ENCODE results near the gene FAM83B.

GRCh38 chr6:54897462-54898189 lies 51.1 kb downstream of the FAM83B start:
- TF ChIP-seq, protein P1, sequence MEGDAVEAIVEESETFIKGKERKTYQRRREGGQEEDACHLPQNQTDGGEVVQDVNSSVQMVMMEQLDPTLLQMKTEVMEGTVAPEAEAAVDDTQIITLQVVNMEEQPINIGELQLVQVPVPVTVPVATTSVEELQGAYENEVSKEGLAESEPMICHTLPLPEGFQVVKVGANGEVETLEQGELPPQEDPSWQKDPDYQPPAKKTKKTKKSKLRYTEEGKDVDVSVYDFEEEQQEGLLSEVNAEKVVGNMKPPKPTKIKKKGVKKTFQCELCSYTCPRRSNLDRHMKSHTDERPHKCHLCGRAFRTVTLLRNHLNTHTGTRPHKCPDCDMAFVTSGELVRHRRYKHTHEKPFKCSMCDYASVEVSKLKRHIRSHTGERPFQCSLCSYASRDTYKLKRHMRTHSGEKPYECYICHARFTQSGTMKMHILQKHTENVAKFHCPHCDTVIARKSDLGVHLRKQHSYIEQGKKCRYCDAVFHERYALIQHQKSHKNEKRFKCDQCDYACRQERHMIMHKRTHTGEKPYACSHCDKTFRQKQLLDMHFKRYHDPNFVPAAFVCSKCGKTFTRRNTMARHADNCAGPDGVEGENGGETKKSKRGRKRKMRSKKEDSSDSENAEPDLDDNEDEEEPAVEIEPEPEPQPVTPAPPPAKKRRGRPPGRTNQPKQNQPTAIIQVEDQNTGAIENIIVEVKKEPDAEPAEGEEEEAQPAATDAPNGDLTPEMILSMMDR (conservative IDR thresholded peaks at IDR 0.05 in 1 of 2, IDR thresholded peaks at IDR 0.05 in 1 of 2; ENCODE audit: extremely low read depth in 1 of 2, insufficient read depth in 1 of 2, low read depth in 1 of 2, low read length in 2 of 2) = no peak
- TF ChIP-seq EZH2 (IDR thresholded peaks at IDR 0.05; ENCODE audit: borderline replicate concordance, low read length) = no peak
